Measurements from ENCODE around the gene KLK4. TPM values are rescaled to one million over a fixed set of nuclear protein-coding genes. Genes with fewer than 3 reads are reported as not detected.

Gene KLK4
- total and polyA plus RNA-seq, 12 donors: 0.28 to 16.8 (median 3.2) TPM; not detected in 4

- no peak overlapping the region for H3K4me3 ChIP-seq
- intact Hi-C loops (cut with DNase I): no loop called here
- 85 to 88% (median 87%) methylated on average over 3 of the region's 3 CpGs for WGBS, 4 donors
- no peaks in the 10 kb centered on the region for H3K9me3 ChIP-seq (replicated peaks in 1 of 3)
- DNase-seq: no peak
- no peaks in the 10 kb centered on the region for H3K27me3 ChIP-seq
- TF ChIP-seq POLR2A (IDR thresholded peaks at IDR 0.05): no peak
- TF ChIP-seq CTCF (IDR thresholded peaks at IDR 0.05): no peak
- H3K36me3 ChIP-seq (replicated peaks in 1 of 2): no peaks in the 10 kb centered on the region
- H3K27ac ChIP-seq: no peak overlapping the region
- no peaks in the 10 kb centered on the region for H3K4me1 ChIP-seq (replicated peaks in 1 of 2)
These were observed 11.6 kb downstream of the KLK4 start for GRCh38 chr19:50899569-50899968.

- no peaks in the 10 kb centered on the region for H3K27me3 ChIP-seq
- intact Hi-C loops (cut with DNase I): no loop called here
- no peak for DNase-seq
- no peaks in the 10 kb centered on the region for H3K4me1 ChIP-seq (replicated peaks in 1 of 2)
- TF ChIP-seq POLR2A (IDR thresholded peaks at IDR 0.05) (no peak), CTCF (IDR thresholded peaks at IDR 0.05) (no peak)
- no peak overlapping the region for H3K27ac ChIP-seq
- H3K9me3 ChIP-seq (replicated peaks in 1 of 3): no peaks in the 10 kb centered on the region
- WGBS, 4 donors: 71 to 82% (median 80%) methylated on average over 4 of the region's 4 CpGs
- H3K36me3 ChIP-seq (replicated peaks in 1 of 2): no peaks in the 10 kb centered on the region
- no peak overlapping the region for H3K4me3 ChIP-seq
These were observed 13.2 kb downstream of the KLK4 start for GRCh38 chr19:50898018-50898417.

GRCh38 chr19:50897612-50898011 is 13.6 kb downstream of the KLK4 start:
- Histone ChIP-seq H3K27ac (peak overlapping the region in 2 of 5 donors; percentile 56 to 78), H3K27me3 (no peaks in the 10 kb centered on the region), H3K4me1 (replicated peaks in 1 of 2) (no peaks in the 10 kb centered on the region), H3K4me3 (no peak overlapping the region), H3K36me3 (replicated peaks in 1 of 2) (no peaks in the 10 kb centered on the region), H3K9me3 (replicated peaks in 1 of 3) (no peaks in the 10 kb centered on the region)
- TF ChIP-seq CTCF (IDR thresholded peaks at IDR 0.05) (no peak), POLR2A (IDR thresholded peaks at IDR 0.05) (no peak)
- DNase-seq: no peak
- intact Hi-C loops (cut with DNase I): no loop called here
- 66 to 83% (median 74%) methylated on average over 3 of the region's 3 CpGs for WGBS, 4 donors

GRCh38 chr19:50897191-50897607 is 14.0 kb downstream of the KLK4 start:
- WGBS, 4 donors: 55 to 80% (median 65%) methylated on average over 2 to 3 of the region's 3 CpGs

More at GRCh38 chr19:50897191-50897607, 14.0 kb downstream of the KLK4 start:
- DNase-seq: no peak
- TF ChIP-seq POLR2A (IDR thresholded peaks at IDR 0.05) (no peak), CTCF (IDR thresholded peaks at IDR 0.05) (no peak)
- no peaks in the 10 kb centered on the region for H3K9me3 ChIP-seq (replicated peaks in 1 of 3)
- intact Hi-C loops (cut with DNase I): no loop called here
- no peaks in the 10 kb centered on the region for H3K27me3 ChIP-seq
- H3K27ac ChIP-seq: peak overlapping the region in 2 of 5 donors; percentile 56 to 78
- H3K4me1 ChIP-seq (replicated peaks in 1 of 2): no peaks in the 10 kb centered on the region
- no peak overlapping the region for H3K4me3 ChIP-seq
- H3K36me3 ChIP-seq (replicated peaks in 1 of 2): no peaks in the 10 kb centered on the region

Data from adrenal gland (tissue), 12 donors.